GM10266 (cell line): ENCODE data around the gene TUBA1A.
A peak's percentile ranks its signal among the peaks of the same experiment; 100 is the strongest.
"Not testable (repeated sequence)": the region's sequence is repeated elsewhere in the genome, so short reads cannot be mapped to it uniquely, and the experiment has no call there.

Experiments used
- DNase-seq: peaks from one replicate; pipeline ENCODE4 v3.0.0; 2012; ENCODE audit errors: extremely low spot score
- TF ChIP-seq, protein P1 (sequence below): IDR thresholded peaks from 2 replicates; pipeline ENCODE4 v1.5.1; 2012; ENCODE audit warnings: mild to moderate bottlenecking, low read depth; ENCODE audit not compliant: control insufficient read depth, insufficient read depth; ENCODE audit errors: missing control alignments

TUBA1A gene

DNA sequence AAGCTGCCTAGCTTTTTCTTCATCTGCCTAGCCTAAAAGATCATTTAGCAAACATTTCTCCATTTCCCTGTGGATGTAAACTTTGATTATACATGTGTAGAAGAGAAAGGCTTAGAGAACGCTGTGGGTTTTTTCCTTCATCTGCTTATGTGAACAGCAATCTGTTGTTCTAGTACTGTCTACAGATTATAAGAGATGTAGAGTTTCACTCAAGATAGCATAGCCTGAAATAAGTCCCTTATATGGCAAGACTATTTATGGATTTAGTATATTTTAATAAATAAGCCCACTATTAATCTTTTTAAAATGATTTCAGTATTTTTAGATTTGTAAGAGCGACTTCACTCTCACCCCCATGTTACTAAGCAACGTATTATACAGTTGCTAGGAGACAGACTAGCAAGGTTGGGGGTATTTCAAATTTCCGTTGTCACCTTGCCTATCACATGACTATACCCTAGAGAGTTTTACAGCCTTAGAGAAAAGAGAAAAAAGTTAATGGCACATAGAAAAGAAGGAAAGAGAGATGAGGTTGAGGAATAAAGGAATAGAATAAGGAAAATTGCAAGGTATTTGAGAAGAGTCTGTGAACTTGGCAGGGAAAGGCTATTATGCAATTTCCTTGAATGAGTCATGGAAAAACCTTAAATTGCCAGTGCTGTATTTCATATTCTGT, 12.2 kb upstream of the TUBA1A start:
- TF ChIP-seq, protein P1, sequence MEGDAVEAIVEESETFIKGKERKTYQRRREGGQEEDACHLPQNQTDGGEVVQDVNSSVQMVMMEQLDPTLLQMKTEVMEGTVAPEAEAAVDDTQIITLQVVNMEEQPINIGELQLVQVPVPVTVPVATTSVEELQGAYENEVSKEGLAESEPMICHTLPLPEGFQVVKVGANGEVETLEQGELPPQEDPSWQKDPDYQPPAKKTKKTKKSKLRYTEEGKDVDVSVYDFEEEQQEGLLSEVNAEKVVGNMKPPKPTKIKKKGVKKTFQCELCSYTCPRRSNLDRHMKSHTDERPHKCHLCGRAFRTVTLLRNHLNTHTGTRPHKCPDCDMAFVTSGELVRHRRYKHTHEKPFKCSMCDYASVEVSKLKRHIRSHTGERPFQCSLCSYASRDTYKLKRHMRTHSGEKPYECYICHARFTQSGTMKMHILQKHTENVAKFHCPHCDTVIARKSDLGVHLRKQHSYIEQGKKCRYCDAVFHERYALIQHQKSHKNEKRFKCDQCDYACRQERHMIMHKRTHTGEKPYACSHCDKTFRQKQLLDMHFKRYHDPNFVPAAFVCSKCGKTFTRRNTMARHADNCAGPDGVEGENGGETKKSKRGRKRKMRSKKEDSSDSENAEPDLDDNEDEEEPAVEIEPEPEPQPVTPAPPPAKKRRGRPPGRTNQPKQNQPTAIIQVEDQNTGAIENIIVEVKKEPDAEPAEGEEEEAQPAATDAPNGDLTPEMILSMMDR, result no peak
- peak; percentile 63 for DNase-seq

DNA sequence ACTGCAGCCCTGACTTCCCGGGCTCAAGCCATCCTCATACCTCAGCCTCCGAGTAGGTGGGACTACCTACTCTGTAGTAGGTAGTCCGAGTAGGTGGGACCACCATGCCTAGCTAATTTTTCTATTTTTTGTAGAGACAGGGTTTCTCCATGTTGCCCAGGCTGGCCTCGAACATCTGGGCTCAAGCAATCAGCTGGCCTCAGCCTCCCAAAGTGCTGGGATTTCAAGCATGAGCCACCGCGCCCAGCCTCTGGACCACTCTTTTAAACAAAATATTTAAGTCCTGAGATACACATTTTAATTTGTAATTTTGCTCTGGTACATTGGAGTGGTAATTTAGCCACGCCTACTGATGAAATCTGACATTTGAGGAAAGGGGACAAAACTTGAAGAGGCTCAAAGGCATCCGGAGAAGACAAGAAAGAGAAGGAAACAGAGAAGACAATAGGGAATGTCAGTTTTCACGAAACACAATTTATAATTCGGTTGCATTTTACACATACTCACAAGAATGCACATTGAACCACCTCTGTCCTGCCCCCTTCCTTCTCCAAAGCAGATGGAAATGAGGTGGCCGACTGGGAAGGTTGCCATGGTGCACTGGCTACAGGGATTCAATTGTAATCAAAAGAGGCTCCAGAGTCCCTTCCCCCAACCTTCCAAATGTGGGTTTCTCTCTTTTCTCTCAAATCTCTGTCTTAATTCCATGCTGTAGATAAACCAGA, 9.7 kb upstream of the TUBA1A start:
- TF ChIP-seq, protein P1, result no peak
- no peak for DNase-seq

- no peak for DNase-seq
- TF ChIP-seq, protein P1, result no peak
Measured at GRCh38 chr12:49197256-49197655, 8.4 kb upstream of the TUBA1A start.

- TF ChIP-seq, protein P1, result no peak
- DNase-seq, result no peak
Measured at GRCh38 chr12:49195736-49196135, 6.9 kb upstream of the TUBA1A start.

GRCh38 chr12:49193746-49194145, 4.9 kb upstream of the TUBA1A start:
- DNase-seq, result not testable (repeated sequence)

DNA sequence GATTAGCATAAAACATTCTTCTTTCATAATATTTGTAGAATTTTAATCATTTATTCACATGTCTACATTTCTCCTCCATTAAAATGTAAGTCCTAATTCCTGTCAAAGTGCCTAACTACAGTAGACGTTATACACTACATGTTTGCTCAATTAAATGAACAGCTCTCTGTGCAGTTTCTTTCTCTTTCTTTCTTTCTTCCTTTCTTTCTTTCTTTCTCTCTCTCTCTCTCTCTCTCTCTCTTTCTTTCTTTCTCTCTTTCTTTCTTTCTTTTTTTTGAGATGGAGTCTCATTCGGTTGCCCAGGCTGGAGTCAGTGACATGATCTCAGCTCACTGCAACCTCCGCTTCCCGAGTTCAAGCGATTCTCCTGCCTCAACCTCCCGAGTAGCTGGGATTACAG, 2.6 kb upstream of the TUBA1A start:
- not testable (repeated sequence) for DNase-seq

DNA sequence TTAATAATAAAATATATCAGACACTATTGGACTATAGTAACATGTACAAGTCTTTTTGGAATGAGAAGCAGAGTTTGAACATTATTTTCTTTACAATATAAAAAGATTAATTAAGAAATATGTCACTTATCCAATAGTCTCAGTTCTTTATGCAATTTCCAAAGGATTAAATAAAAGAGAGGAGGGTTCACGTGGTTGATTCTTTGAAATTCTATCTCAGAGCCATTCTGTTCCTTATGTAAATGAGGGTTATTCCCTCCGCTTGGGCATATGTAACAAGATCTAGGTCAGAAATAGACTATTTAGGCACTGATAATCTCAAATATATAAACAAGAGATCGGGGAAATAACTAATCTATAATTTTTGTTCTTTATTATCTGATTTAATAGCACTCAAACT, 2.1 kb upstream of the TUBA1A start:
- no peak for DNase-seq

More for the DNA sequence above, 2.1 kb upstream of the TUBA1A start:
- TF ChIP-seq, protein P1, result no peak
